Right lobe of liver (tissue), 6 donors: ENCODE measurements around the gene FYCO1. TPM values are rescaled to one million over a fixed set of nuclear protein-coding genes. Genes with fewer than 3 reads are reported as not detected.

ENCODE experiments used
- ATAC-seq, 4 donors: fragments of 200-7000 bp; cut with Tn5 transposase; one replicate each; pipeline ENCODE4 v1.9.1; 2020; ENCODE audit warnings: mild to moderate bottlenecking in 4 of 4, moderate library complexity in 4 of 4
- DNase-seq, 3 donors: peaks; one replicate each; pipeline ENCODE4 v3.0.0-alpha.2; 2020
- H3K27ac ChIP-seq, 3 donors: fragments of 200-600 bp; one replicate each; pipeline ENCODE4 v1.8.0; 2022
- H3K27me3 ChIP-seq, 2 donors: fragments of 200-600 bp; one replicate each; pipeline ENCODE4 v1.8.0; 2022
- H3K36me3 ChIP-seq, 4 donors: fragments of 200-600 bp; sonication (generic) in 1 of 4; one replicate each; pipeline versions ENCODE4 v1.5.1 to v1.8.0; 2017 to 2022; ENCODE audit warnings: control low read depth in 1 of 4
- H3K4me1 ChIP-seq, 4 donors: fragments of 200-600 bp; sonication (generic) in 1 of 4; one replicate each; pipeline versions ENCODE4 v1.5.1 to v1.8.0; 2017 to 2022; ENCODE audit warnings: control low read depth in 1 of 4
- H3K4me3 ChIP-seq, 3 donors: fragments of 200-600 bp; one replicate each; pipeline ENCODE4 v1.8.0; 2022
- H3K9me3 ChIP-seq, 4 donors: fragments of 200-600 bp; sonication (generic) in 1 of 4; one replicate each; pipeline versions ENCODE4 v1.5.1 to v1.8.0; 2017 to 2022; ENCODE audit warnings: control low read depth in 1 of 4
- POLR2A ChIP-seq: fragments of 450-650 bp; IDR thresholded peaks from one replicate; pipeline ENCODE4 v1.6.1; 2017; ENCODE audit warnings: antibody characterized with exemption, mild to moderate bottlenecking
- WGBS: methylation state at CpG from one replicate; pipeline ENCODE4 v1.1.6; 2018; ENCODE audit warnings: low coverage, low lambda C conversion rate; ENCODE audit not compliant: insufficient coverage; ENCODE audit errors: missing lambda C conversion rate; 5-methylcytosine and 5-hydroxymethylcytosine counted together
- intact Hi-C, 2 donors: fragments of 100-400 bp; cut with DNase I; formaldehyde crosslinking; loops; one replicate each; pipeline versions ENCODE4 v1.11.2 to v1.14.1; 2022
- small RNA-seq, 2 experiments: library from RNA; depleted of rRNA; stranded (forward); fragments of <200 nt; gene quantifications; one replicate each; pipeline ENCODE3, GENCODE V24; 2016
- total RNA-seq, 6 experiments: library from RNA; depleted of rRNA in 2 of 6; stranded (reverse); fragments of >200 nt in 2 of 6; fragmentation: NEBNext Ultra II Directional in 3 of 6; extraction: Animal tissue kit (Norgen Biotek cat#: 25700) in 3 of 6; gene quantifications; one replicate each; pipeline versions ENCODE4 v1.1.0 to v1.2.4, GENCODE V29; 2016 to 2023
- TF ChIP-seq, protein P1 (sequence below), 4 donors: fragments of 200-600 bp in 3 of 4; fragments of 450-650 bp in 1 of 4; IDR thresholded peaks; one replicate each; pipeline versions ENCODE4 v1.5.1 to v1.8.0; 2016 to 2022; ENCODE audit warnings: antibody characterized with exemption in 4 of 4, mild to moderate bottlenecking in 2 of 4
- donor health status: DM: no; HTN: yes; CAD: no.
- donor health status: DM: no; HTN: no; CAD: no.
- donor health status: DM: no; HTN: no; CAD: no.
- donor health status: DM: no; HTN: yes; CAD: no.
- donor health status: DM: no; HTN: yes; CAD: no.

The FYCO1 gene
- total RNA-seq, 6 experiments from 2014 or later: 16.0 to 22.0 (median 21.0) TPM

DNA sequence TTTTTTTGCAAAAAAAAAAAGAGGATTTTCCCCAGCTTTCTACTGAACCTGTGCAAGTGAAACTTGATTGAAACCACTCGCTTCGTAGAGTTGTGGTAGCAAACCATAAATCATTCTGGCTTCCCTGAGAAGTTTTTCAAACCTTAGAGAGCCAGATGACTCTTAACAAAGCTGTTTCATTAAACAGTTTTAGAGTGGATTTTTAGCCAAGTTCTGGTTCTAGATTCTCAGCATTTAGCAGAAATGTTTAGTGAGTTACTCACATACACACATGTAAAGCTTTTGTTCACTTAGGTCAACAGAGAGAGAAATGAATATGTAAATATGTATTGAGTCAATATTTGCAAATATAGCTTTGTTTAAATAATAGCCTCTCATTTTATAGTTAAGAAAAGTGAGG lies 127.4 kb downstream of the FYCO1 start:
- Histone ChIP-seq H3K9me3 (no peaks in the 10 kb centered on the region), H3K4me3 (no peak overlapping the region), H3K27me3 (no peaks in the 10 kb centered on the region), H3K27ac (no peak overlapping the region), H3K4me1 (no peaks in the 10 kb centered on the region), H3K36me3 (no peaks in the 10 kb centered on the region)
- no peak for DNase-seq
- intact Hi-C loops: no loop called here
- ATAC-seq: no peak
- 80% methylated on average over 2 of the region's 2 CpGs for WGBS
- TF ChIP-seq, protein P1, sequence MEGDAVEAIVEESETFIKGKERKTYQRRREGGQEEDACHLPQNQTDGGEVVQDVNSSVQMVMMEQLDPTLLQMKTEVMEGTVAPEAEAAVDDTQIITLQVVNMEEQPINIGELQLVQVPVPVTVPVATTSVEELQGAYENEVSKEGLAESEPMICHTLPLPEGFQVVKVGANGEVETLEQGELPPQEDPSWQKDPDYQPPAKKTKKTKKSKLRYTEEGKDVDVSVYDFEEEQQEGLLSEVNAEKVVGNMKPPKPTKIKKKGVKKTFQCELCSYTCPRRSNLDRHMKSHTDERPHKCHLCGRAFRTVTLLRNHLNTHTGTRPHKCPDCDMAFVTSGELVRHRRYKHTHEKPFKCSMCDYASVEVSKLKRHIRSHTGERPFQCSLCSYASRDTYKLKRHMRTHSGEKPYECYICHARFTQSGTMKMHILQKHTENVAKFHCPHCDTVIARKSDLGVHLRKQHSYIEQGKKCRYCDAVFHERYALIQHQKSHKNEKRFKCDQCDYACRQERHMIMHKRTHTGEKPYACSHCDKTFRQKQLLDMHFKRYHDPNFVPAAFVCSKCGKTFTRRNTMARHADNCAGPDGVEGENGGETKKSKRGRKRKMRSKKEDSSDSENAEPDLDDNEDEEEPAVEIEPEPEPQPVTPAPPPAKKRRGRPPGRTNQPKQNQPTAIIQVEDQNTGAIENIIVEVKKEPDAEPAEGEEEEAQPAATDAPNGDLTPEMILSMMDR (IDR thresholded peaks at IDR 0.05): no peak
- no peak for TF ChIP-seq POLR2A

Small RNA genes lying within 50 kb of the gene (small RNA-seq; reads per million reads assigned to genes)
- 0 reads per million in 2 experiments for gene RF00019

Other genes with a start within 250 kb of the FYCO1 start
- under 1 TPM in 3 of 6 experiments, not detected in 3; 0.07 to 0.21 (median 0.12) TPM for gene SLC6A20, start 199.3 kb downstream of the FYCO1 start, total RNA-seq
- gene LZTFL1, start 153.7 kb downstream of the FYCO1 start, total RNA-seq: 10 to 100 TPM in 1 of 6 experiments, 1 to 10 TPM in 5; 2.6 to 12.8 (median 6.0) TPM
- gene CCR9, start 109.3 kb downstream of the FYCO1 start, total RNA-seq: under 1 TPM in 3 of 6 experiments, not detected in 3; 0.07 to 0.09 (median 0.07) TPM
- 1 to 10 TPM in 2 of 6 experiments, under 1 TPM in 3, not detected in 1; 0.37 to 1.4 (median 0.76) TPM for gene CXCR6, start 52.4 kb downstream of the FYCO1 start, total RNA-seq
- gene XCR1, start 31.7 kb upstream of the FYCO1 start, total RNA-seq: under 1 TPM in 3 of 6 experiments, not detected in 3; 0.02 to 0.06 (median 0.04) TPM
- gene CCR1, start 212.5 kb upstream of the FYCO1 start, total RNA-seq: 10 to 100 TPM in 1 of 6 experiments, 1 to 10 TPM in 5; 1.6 to 17.3 (median 3.1) TPM
- gene CCR3, start 246.6 kb upstream of the FYCO1 start, total RNA-seq: under 1 TPM in 1 of 6 experiments, not detected in 5; 0.27 TPM